Renal cortical epithelial cell (primary cell): Measurements from ENCODE around the gene LRRC10B. TPM values are rescaled to one million over a fixed set of nuclear protein-coding genes. Genes with fewer than 3 reads are reported as not detected.

ENCODE experiments used
- DNase-seq: peaks from one replicate; pipeline ENCODE4 v3.0.0-alpha.2; 2011; ENCODE audit warnings: low read depth
- total RNA-seq: library from RNA; depleted of rRNA; stranded (reverse); fragments of >200 nt; gene quantifications from 2 replicates; pipeline ENCODE4 v1.2.3, GENCODE V29; 2014

The LRRC10B gene
- total RNA-seq, 1 donor from 2014 or later, result 0.15 TPM

GRCh38 chr11:61486779-61487178, 21.8 kb upstream of the LRRC10B start:
- DNase-seq, result peak; percentile 13

- DNase-seq, result no peak
These were observed 21.1 kb upstream of the LRRC10B start for GRCh38 chr11:61487342-61488025.

GRCh38 chr11:61488651-61489291, 19.8 kb upstream of the LRRC10B start:
- DNase-seq, result peak; percentile 63

- peak; percentile 59 for DNase-seq
These were observed 18.5 kb upstream of the LRRC10B start for GRCh38 chr11:61489833-61490721.

- no peak for DNase-seq
These were observed 16.7 kb upstream of the LRRC10B start for GRCh38 chr11:61491736-61492395.

- no peak for DNase-seq
These were observed 14.1 kb upstream of the LRRC10B start for GRCh38 chr11:61494381-61494961.

- DNase-seq, result no peak
These were observed 12.5 kb upstream of the LRRC10B start for GRCh38 chr11:61495801-61496601.

- DNase-seq, result no peak
These were observed 11.7 kb upstream of the LRRC10B start for GRCh38 chr11:61496602-61497400.

GRCh38 chr11:61497473-61497872, 11.1 kb upstream of the LRRC10B start:
- DNase-seq, result no peak

- DNase-seq, result no peak
These were observed 10.7 kb upstream of the LRRC10B start for GRCh38 chr11:61497876-61498275.

GRCh38 chr11:61498767-61499341, 9.7 kb upstream of the LRRC10B start:
- DNase-seq, result no peak

- DNase-seq, result no peak
These were observed 8.6 kb upstream of the LRRC10B start for GRCh38 chr11:61499816-61500491.

GRCh38 chr11:61502522-61502921, 6.0 kb upstream of the LRRC10B start:
- DNase-seq, result peak; percentile 38

- no peak for DNase-seq
These were observed 5.3 kb upstream of the LRRC10B start for GRCh38 chr11:61503135-61503770.

- DNase-seq, result no peak
These were observed 3.4 kb upstream of the LRRC10B start for GRCh38 chr11:61505106-61505505.

- peak; percentile 84 for DNase-seq
These were observed 2.9 kb upstream of the LRRC10B start for GRCh38 chr11:61505640-61506155.

- no peak for DNase-seq
These were observed 1.4 kb upstream of the LRRC10B start for GRCh38 chr11:61507012-61507768.
